Activated T-helper 1 cell treated with anti-CD3 and anti-CD28 coated beads, Interleukin-12 subunit alpha, Interleukin-12 subunit beta, Interleukin-2, Interleukin-4 antibody, amounts not matched to agents 30 ng/mL and 10 ng/mL and 1 ng/mL, durations not matched to agents 14 hours and 24 hours and 36 hours (primary cell): Measurements from ENCODE around the gene GZMA. TPM values are rescaled to one million over a fixed set of nuclear protein-coding genes. Genes with fewer than 3 reads are reported as not detected.
"Not testable (repeated sequence)": the region's sequence is repeated elsewhere in the genome, so short reads cannot be mapped to it uniquely, and the experiment has no call there.

Source experiments
- DNase-seq: peaks from one replicate; pipeline ENCODE4 v3.0.0; 2021; ENCODE audit warnings: low spot score
- H3K27ac Mint-ChIP-seq: one replicate; pipeline ENCODE4 v1.8.0; 2021; ENCODE audit warnings: mild to moderate bottlenecking, mixed read lengths
- H3K27me3 Mint-ChIP-seq: one replicate; pipeline ENCODE4 v1.8.0; 2022; ENCODE audit warnings: mild to moderate bottlenecking, moderate library complexity, mixed read lengths; ENCODE audit not compliant: insufficient read depth
- H3K36me3 Mint-ChIP-seq: one replicate; pipeline ENCODE4 v1.8.0; 2021; ENCODE audit warnings: low read depth, mixed read lengths
- H3K4me1 Mint-ChIP-seq: one replicate; pipeline ENCODE4 v1.8.0; 2021; ENCODE audit warnings: low read depth, mixed read lengths
- H3K4me3 Mint-ChIP-seq: one replicate; pipeline ENCODE4 v1.8.0; 2021; ENCODE audit warnings: mild to moderate bottlenecking, moderate library complexity, mixed read lengths
- H3K9me3 Mint-ChIP-seq: one replicate; pipeline ENCODE4 v1.8.0; 2021; ENCODE audit warnings: mixed read lengths
- intact Hi-C: fragments of 100-400 bp; cut with micrococcal nuclease; formaldehyde crosslinking; loops from one replicate; pipeline ENCODE4 v1.15.1; 2024
- total RNA-seq: library from RNA; stranded (reverse); gene quantifications from 2 replicates; pipeline ENCODE4 v1.2.3, GENCODE V29; 2022

GZMA gene
- total RNA-seq, 1 donor from 2014 or later, result 88.1 TPM

DNA sequence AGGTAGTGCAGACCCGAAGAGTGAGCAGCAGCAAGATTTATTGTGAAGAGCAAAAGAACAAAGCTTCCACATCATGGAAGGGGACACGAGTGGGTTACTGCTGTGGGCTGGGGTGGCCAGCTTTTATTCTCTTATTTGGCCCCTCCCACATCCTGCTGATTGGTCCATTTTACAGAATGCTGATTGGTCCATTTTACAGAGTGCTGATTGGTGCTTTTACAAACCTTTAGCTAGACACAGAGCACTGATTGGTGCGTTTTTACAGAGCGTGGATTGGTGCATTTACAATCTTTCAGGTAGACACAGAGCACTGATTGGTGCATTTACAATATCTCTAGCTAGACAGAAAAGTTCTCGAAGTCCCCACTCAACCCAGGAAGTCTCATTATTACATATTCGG is 11.4 kb upstream of the GZMA start:
- Mint-ChIP-seq H3K36me3 (peaks cover 31% of the 10 kb centered on the region), H3K9me3 (peaks cover 50% of the 10 kb centered on the region), H3K4me1 (peaks cover 52% of the 10 kb centered on the region)
- H3K27me3 Mint-ChIP-seq, H3K27ac Mint-ChIP-seq, DNase-seq, intact Hi-C loops, H3K4me3 Mint-ChIP-seq: not testable (repeated sequence)

DNA sequence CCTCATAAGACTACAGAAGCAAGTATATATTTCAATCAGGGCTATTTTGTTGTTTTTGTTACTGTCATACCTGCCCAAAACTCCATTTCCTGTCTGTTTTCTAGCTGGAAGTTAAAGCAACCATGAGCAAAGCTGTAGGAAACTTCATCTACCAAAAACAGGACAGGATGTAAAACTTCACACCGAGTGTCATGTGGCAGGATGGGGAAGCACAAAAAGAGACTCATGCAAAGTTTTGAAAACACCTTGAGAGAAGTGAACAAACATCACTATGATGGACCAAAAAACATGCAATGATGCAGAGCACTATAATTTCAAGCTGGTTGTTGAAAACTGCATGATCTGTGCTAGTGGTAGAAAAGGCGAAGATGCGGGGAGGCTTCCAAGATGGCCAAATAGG is 6.3 kb upstream of the GZMA start:
- peak; percentile 27 for DNase-seq
- peak overlapping the region; percentile 98 for H3K27ac Mint-ChIP-seq
- peak overlapping the region; percentile 64 for H3K4me3 Mint-ChIP-seq
- H3K27me3 Mint-ChIP-seq, result no peaks in the 10 kb centered on the region
- intact Hi-C loops, result loop anchor here (1.0 kb wide), 2 partner anchors 24 to 69 kb away; no protein-coding TSS in a partner anchor
- peaks cover 81% of the 10 kb centered on the region for H3K4me1 Mint-ChIP-seq
- H3K36me3 Mint-ChIP-seq, result peaks cover 52% of the 10 kb centered on the region
- peaks cover 52% of the 10 kb centered on the region for H3K9me3 Mint-ChIP-seq

DNA sequence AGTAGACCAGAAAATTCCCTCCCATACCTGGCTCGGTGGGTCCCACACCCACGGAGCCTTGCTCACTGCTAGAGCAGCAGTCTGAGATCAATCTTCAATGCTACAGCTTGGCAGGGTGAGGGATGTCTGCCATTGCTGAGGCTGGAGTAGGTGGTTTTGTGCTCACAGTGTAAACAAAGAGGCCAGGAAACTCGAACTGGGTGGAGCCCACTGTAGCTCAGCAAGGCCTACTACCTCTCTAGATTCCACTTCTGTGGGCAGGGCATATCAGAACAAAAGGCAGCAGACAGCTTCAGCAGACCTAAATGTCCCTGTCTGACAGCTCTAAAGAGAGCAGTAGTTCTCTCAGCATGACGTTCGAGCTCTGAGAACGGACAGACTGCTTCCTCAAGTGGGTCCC is 5.6 kb upstream of the GZMA start:
- Mint-ChIP-seq H3K9me3 (peaks cover 53% of the 10 kb centered on the region), H3K27me3 (no peaks in the 10 kb centered on the region), H3K36me3 (peaks cover 52% of the 10 kb centered on the region), H3K4me3 (peak overlapping the region; percentile 64), H3K27ac (peak overlapping the region; percentile 98), H3K4me1 (peaks cover 88% of the 10 kb centered on the region)
- intact Hi-C loops, result loop anchor here (1.0 kb wide), 2 partner anchors 25 to 70 kb away; no protein-coding TSS in a partner anchor
- peak; percentile 51 for DNase-seq

DNA sequence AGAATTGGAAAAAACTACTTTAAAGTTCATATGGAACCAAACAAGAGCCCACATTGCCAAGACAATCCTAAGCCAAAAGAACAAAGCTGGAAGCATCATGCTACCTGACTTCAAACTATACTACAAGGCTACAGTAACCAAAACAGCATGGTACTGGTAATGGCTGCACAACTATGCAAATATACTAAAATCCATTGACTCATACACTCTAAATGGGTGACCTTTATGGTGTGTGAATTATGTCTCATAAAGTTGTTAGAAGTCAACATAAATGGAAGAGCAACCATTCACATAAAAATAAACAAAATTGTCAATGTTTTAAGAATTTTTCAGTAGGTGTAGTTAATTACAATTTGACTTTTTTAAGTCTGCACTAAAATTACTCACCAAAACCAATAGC is 1.3 kb upstream of the GZMA start:
- H3K27me3 Mint-ChIP-seq, DNase-seq, intact Hi-C loops: not testable (repeated sequence)
- Mint-ChIP-seq H3K4me1 (peaks cover 88% of the 10 kb centered on the region), H3K36me3 (peaks cover 48% of the 10 kb centered on the region), H3K9me3 (peaks cover 41% of the 10 kb centered on the region), H3K27ac (peak overlapping the region; percentile 93), H3K4me3 (peak overlapping the region; percentile 85)

DNA sequence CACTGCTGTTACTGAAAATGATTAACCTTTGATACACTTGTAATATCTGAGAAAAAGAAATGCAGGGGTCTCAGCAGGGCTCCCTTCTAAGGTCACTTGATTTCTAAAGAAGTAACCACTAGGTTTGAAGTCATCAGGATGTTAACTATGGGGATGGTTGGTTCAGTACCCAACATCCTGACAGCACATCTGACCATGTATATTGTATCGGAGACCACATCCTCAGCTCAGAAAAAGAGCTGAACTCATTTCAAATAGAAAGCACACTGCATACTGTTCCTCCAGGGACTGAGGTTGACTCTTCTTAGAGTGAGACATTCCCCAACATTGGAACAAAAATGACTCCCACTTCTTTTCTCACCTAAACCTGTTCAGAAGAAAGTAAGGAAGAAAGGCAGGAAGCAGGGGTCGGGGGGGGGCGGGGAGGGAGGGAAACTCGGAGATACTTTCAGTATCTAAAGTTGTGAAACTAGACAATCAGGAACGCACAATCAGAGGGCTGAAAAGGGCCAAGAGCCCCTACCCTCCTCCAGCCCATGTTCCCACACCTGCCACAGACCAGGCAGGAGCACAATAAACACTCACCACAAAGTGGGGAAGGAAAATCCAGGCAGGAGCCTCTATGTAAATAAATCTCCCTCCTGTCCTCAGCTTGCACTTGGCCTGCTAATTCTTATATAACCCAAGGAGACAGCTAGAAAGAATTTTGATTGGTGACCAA is 730 bp upstream of the GZMA start:
- intact Hi-C loops, result loop anchor here (1.0 to 2.0 kb wide), 9 partner anchors 29 to 307 kb away; partner anchors contain the start of gene GZMK
- peak overlapping the region; percentile 93 for H3K27ac Mint-ChIP-seq
- peaks cover 48% of the 10 kb centered on the region for H3K36me3 Mint-ChIP-seq

DNA sequence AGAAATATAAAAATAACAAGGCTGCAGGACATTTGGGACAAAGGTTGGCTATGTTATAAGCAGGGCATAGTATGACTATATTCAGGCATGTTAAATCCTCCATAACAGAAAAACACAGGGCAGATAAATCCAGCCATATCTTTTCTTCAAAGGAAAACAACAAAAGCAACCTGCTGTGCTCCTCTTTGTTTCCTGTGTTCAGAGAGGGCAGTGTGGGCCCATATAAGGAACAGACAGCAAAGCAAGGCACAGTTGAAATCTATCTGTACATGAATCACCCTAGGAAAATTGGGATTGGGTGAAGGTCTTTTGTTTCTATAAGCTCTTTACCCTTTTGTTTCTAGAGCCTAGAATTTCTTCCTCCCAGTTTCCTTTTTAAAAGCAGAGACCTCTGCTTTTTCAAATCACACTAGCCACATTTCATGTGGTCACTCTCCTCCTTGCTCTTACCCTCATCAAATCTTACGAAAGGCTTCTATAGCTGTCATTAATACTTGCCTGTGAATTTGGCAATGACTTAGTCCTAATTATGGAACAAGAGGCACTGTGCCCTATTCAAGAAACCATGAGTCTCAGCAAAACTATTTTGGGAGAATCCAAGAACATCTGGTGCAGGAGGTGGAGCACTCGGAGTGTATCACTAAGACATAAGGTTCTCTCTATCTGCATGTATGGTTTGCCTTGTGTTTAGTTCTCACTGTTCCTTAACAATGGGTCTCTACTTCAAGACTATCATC is 1.8 kb downstream of the GZMA start:
- intact Hi-C loops, result no loop called here
- Mint-ChIP-seq H3K4me3 (peak overlapping the region; percentile 85), H3K36me3 (peaks cover 52% of the 10 kb centered on the region), H3K9me3 (peaks cover 20% of the 10 kb centered on the region), H3K4me1 (peaks cover 88% of the 10 kb centered on the region), H3K27me3 (no peaks in the 10 kb centered on the region), H3K27ac (peak overlapping the region; percentile 80)
- DNase-seq, result no peak

More for the DNA sequence above, 730 bp upstream of the GZMA start:
- peak overlapping the region; percentile 85 for H3K4me3 Mint-ChIP-seq
- H3K27me3 Mint-ChIP-seq, result no peaks in the 10 kb centered on the region
- H3K4me1 Mint-ChIP-seq, result peaks cover 87% of the 10 kb centered on the region
- peaks cover 38% of the 10 kb centered on the region for H3K9me3 Mint-ChIP-seq
- DNase-seq, result peak; percentile 39

DNA sequence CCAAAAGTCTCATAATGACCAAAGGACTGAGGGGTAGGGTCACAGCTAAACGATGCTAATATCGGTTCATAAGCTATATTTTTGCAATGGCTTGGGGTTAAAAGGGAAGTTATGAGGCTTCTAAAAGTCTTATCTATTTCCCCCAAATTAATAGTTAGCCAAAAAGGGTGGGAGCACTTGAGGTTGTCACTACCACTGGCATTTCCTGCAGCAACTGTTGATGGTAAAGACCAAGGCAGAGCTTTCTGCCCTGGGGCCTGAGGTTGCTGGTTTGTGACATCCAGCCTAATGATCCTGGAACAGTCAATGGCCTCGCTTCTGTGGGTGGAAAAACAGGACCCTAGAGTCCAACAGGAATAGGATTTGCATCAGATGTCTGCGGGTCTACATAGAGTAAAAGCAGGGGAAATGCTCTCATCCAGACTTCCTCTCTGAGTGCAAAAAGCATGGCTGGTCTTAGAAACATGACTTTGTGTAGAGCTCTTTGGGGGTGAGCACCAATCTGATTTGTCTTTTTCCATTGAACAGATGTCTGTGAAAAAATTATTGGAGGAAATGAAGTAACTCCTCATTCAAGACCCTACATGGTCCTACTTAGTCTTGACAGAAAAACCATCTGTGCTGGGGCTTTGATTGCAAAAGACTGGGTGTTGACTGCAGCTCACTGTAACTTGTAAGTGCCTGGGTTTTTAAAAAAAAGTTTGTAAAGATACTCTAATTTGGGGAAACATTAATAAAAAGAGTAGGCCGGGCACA is 2.7 kb downstream of the GZMA start:
- intact Hi-C loops, result no loop called here
- Mint-ChIP-seq H3K27me3 (no peaks in the 10 kb centered on the region), H3K9me3 (peaks cover 12% of the 10 kb centered on the region), H3K4me1 (peaks cover 87% of the 10 kb centered on the region), H3K4me3 (peak overlapping the region; percentile 85), H3K27ac (peak overlapping the region; percentile 80), H3K36me3 (peaks cover 51% of the 10 kb centered on the region)
- no peak for DNase-seq

DNA sequence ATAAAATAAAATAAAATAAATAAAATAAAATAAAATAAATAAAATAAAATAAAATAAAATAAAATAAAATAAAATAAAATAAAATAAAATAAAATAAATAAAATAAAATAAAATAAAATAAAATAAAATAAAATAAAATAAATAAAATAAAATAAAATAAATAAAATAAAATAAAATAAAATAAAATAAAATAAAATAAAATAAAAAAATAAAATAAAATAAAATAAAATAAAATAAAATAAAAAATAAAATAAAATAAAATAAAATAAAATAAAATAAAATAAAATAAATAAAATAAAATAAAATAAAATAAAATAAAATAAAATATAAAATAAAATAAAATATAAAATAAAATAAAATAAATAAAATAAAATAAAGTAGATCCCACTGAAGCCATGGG is 3.5 kb downstream of the GZMA start:
- Mint-ChIP-seq H3K36me3 (peaks cover 50% of the 10 kb centered on the region), H3K4me1 (peaks cover 82% of the 10 kb centered on the region), H3K4me3 (peak overlapping the region; percentile 63)
- H3K27me3 Mint-ChIP-seq, H3K9me3 Mint-ChIP-seq, DNase-seq, H3K27ac Mint-ChIP-seq, intact Hi-C loops: not testable (repeated sequence)

DNA sequence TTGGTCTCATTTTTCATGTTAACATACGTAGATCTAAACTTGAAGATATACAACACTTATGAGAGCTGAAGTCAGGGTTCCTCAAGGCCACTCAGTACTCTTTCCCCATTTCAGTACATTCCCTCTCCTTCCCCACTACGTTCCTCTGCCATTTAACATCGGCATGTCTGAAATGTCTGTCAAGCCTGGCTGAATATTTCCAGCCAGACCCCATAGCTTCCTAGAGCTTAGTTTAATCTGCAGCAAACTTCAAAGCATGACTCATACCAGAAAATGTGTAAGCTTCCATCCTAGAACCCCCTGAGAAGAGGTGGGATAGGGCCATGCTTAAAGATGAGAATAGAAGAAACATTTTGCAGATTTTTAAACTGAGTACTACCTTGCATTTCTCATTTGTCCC is 6.2 kb downstream of the GZMA start:
- Mint-ChIP-seq H3K36me3 (peaks cover 62% of the 10 kb centered on the region), H3K27ac (no peak overlapping the region), H3K4me1 (peaks cover 73% of the 10 kb centered on the region), H3K27me3 (no peaks in the 10 kb centered on the region), H3K4me3 (no peak overlapping the region), H3K9me3 (peaks cover 3% of the 10 kb centered on the region)
- intact Hi-C loops, result no loop called here
- DNase-seq, result no peak

DNA sequence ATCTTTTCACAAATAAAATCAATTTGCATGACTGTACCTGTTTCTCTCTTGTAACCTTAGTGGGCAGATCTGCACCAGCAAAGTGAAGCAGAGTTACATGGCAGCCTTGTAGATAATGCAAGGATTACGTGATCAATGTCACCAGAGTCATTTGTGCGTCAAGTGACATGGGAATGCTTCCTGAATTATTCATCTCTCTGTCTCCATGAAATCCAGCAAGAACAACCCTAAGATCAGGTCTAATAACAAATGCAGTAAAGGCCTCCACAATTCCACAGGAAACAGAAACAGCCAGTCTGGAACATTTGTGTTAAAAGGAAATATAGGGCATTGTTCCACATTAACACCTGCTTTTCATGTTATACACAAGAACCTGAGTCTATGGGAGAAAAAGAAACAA is 7.8 kb downstream of the GZMA start:
- H3K4me3 Mint-ChIP-seq, result no peak overlapping the region
- H3K9me3 Mint-ChIP-seq, result peaks cover 3% of the 10 kb centered on the region
- intact Hi-C loops, result no loop called here
- no peak overlapping the region for H3K27ac Mint-ChIP-seq
- DNase-seq, result no peak
- peaks cover 67% of the 10 kb centered on the region for H3K4me1 Mint-ChIP-seq
- H3K27me3 Mint-ChIP-seq, result peaks cover 2% of the 10 kb centered on the region
- H3K36me3 Mint-ChIP-seq, result peaks cover 55% of the 10 kb centered on the region

DNA sequence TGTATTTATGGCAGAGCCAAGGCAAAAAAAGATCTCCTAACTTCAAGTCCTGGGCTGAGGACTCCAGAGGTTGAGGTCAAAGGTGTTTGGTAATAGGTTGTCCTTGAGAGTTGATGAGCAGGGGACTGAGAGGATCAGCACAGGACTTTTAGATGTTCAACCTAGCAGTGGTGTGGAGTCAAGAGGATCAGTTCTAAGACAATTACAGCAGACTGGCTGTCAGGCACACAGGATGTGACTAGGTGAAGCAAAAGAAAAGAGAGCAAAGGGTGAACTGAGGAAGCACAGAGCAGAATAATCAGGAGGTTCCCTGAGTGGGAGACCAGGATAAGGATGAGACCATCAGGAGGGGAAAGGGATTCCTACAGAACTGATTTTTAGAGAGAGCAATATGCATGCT is 10.9 kb downstream of the GZMA start:
- Mint-ChIP-seq H3K27ac (peak overlapping the region; percentile 15), H3K4me3 (peak overlapping the region; percentile 4), H3K36me3 (peaks cover 34% of the 10 kb centered on the region), H3K4me1 (peaks cover 42% of the 10 kb centered on the region), H3K9me3 (peaks cover 3% of the 10 kb centered on the region), H3K27me3 (peaks cover 6% of the 10 kb centered on the region)
- intact Hi-C loops, result no loop called here
- no peak for DNase-seq

DNA sequence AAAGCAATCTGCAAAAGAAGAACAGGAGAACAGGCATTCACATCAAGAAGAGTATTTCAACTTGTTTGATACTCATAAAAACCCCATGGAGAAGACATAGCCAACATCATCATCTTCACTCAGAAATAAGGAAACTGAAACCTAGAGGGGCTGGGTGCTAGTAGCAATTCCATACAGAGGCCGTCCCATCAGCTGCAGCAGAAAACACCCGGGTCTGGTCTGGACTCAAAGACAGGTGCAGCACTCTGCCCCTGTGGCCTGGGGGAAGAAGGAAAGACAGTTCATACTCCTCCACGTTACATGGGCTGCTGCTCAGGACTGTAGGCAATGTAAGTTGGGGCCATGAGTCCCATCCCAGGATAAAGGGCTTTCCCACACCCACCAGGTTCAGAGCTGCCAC is 11.6 kb downstream of the GZMA start:
- DNase-seq, result no peak
- Mint-ChIP-seq H3K9me3 (peaks cover 3% of the 10 kb centered on the region), H3K4me3 (no peak overlapping the region), H3K36me3 (peaks cover 28% of the 10 kb centered on the region), H3K27me3 (peaks cover 6% of the 10 kb centered on the region), H3K4me1 (peaks cover 35% of the 10 kb centered on the region), H3K27ac (no peak overlapping the region)
- intact Hi-C loops, result no loop called here
